ENCODE results near the gene SARM1. TPM values are rescaled to one million over a fixed set of nuclear protein-coding genes. Genes with fewer than 3 reads are reported as not detected.

SARM1 gene
- polyA plus RNA-seq, 1 donor (not counting 4 experiments of a cell fraction or from before 2014, with no cell fraction given) = 0.90 TPM

- no peaks in the 10 kb centered on the region for H3K36me3 ChIP-seq (ENCODE audit: control insufficient read depth in 2 of 2, extremely low read depth in 1 of 2, insufficient read depth in 2 of 2, low read length in 2 of 2)
- no peak overlapping the region for H3K9ac ChIP-seq (ENCODE audit: control insufficient read depth, extremely low read depth, insufficient read depth, low read length)
- dilution Hi-C loops (cut with MboI; ENCODE audit: extremely low pct_ligation_motif_present, low sequenced_read_pairs) = no loop called here
- TF ChIP-seq CTCF (optimal IDR thresholded peaks at IDR 0.05 in 1 of 3, IDR thresholded peaks at IDR 0.05 in 1 of 3, conservative IDR thresholded peaks at IDR 0.05 in 1 of 3; ENCODE audit: extremely low read depth in 1 of 3, insufficient read depth in 2 of 3, low read length in 3 of 3) (no peak), EZH2 (IDR thresholded peaks at IDR 0.05; ENCODE audit: low read length) (no peak)
- H3K9me3 ChIP-seq (ENCODE audit: control insufficient read depth, low read depth, low read length) = no peaks in the 10 kb centered on the region
- H3K79me2 ChIP-seq (ENCODE audit: control insufficient read depth, insufficient read depth, low read length) = no peaks in the 10 kb centered on the region
- H3K4me1 ChIP-seq (ENCODE audit: control insufficient read depth, extremely low read depth, insufficient read depth, low read length) = peaks cover 27% of the 10 kb centered on the region
- no peaks in the 10 kb centered on the region for H3K9me1 ChIP-seq (ENCODE audit: control insufficient read depth, extremely low read depth, insufficient read depth, low read length)
- H3K27me3 ChIP-seq (ENCODE audit: control insufficient read depth, extremely low read depth, insufficient read depth, low read length) = no peaks in the 10 kb centered on the region
- H2AFZ ChIP-seq (ENCODE audit: control insufficient read depth, low read length) = peak overlapping the region; percentile 47
- no peaks in the 10 kb centered on the region for H4K20me1 ChIP-seq (ENCODE audit: control insufficient read depth, extremely low read depth, insufficient read depth, low read length)
- no peak overlapping the region for H3K4me3 ChIP-seq (ENCODE audit: control insufficient read depth in 2 of 3, extremely low read depth in 1 of 3, insufficient read depth in 2 of 3, low read depth in 1 of 3, low read length in 3 of 3)
- DNase-seq (ENCODE audit: low read depth, low spot score) (no peak), FAIRE-seq (peak; percentile 61)
- H3K4me2 ChIP-seq (ENCODE audit: control insufficient read depth, extremely low read depth, insufficient read depth, low read depth, low read length) = peak overlapping the region; percentile 58
- peak overlapping the region; percentile 19 for H3K27ac ChIP-seq (ENCODE audit: control insufficient read depth, insufficient read depth, low read length)
These were observed 36.4 kb downstream of the SARM1 start for GRCh38 chr17:28407974-28408306.

- H3K79me2 ChIP-seq (ENCODE audit: control insufficient read depth, insufficient read depth, low read length) = no peaks in the 10 kb centered on the region
- H3K9me3 ChIP-seq (ENCODE audit: control insufficient read depth, low read depth, low read length) = no peaks in the 10 kb centered on the region
- no peaks in the 10 kb centered on the region for H3K27me3 ChIP-seq (ENCODE audit: control insufficient read depth, extremely low read depth, insufficient read depth, low read length)
- FAIRE-seq (peak; percentile 26), DNase-seq (ENCODE audit: low read depth, low spot score) (no peak)
- no peaks in the 10 kb centered on the region for H4K20me1 ChIP-seq (ENCODE audit: control insufficient read depth, extremely low read depth, insufficient read depth, low read length)
- dilution Hi-C loops (cut with MboI; ENCODE audit: extremely low pct_ligation_motif_present, low sequenced_read_pairs) = no loop called here
- H2AFZ ChIP-seq (ENCODE audit: control insufficient read depth, low read length) = no peak overlapping the region
- H3K9ac ChIP-seq (ENCODE audit: control insufficient read depth, extremely low read depth, insufficient read depth, low read length) = no peak overlapping the region
- no peaks in the 10 kb centered on the region for H3K36me3 ChIP-seq (ENCODE audit: control insufficient read depth in 2 of 2, extremely low read depth in 1 of 2, insufficient read depth in 2 of 2, low read length in 2 of 2)
- peaks cover 17% of the 10 kb centered on the region for H3K4me1 ChIP-seq (ENCODE audit: control insufficient read depth, extremely low read depth, insufficient read depth, low read length)
- H3K9me1 ChIP-seq (ENCODE audit: control insufficient read depth, extremely low read depth, insufficient read depth, low read length) = no peaks in the 10 kb centered on the region
- no peak overlapping the region for H3K27ac ChIP-seq (ENCODE audit: control insufficient read depth, insufficient read depth, low read length)
- no peak overlapping the region for H3K4me2 ChIP-seq (ENCODE audit: control insufficient read depth, extremely low read depth, insufficient read depth, low read depth, low read length)
- H3K4me3 ChIP-seq (ENCODE audit: control insufficient read depth in 2 of 3, extremely low read depth in 1 of 3, insufficient read depth in 2 of 3, low read depth in 1 of 3, low read length in 3 of 3) = no peak overlapping the region
- TF ChIP-seq CTCF (optimal IDR thresholded peaks at IDR 0.05 in 1 of 3, IDR thresholded peaks at IDR 0.05 in 1 of 3, conservative IDR thresholded peaks at IDR 0.05 in 1 of 3; ENCODE audit: extremely low read depth in 1 of 3, insufficient read depth in 2 of 3, low read length in 3 of 3) (no peak), EZH2 (IDR thresholded peaks at IDR 0.05; ENCODE audit: low read length) (no peak)
These were observed 40.6 kb downstream of the SARM1 start for GRCh38 chr17:28412099-28412498.

Data from keratinocyte (primary cell).